ENCODE measurements around the gene GDPD1.
A peak's percentile ranks its signal among the peaks of the same experiment; 100 is the strongest.

Gene GDPD1

GRCh38 chr17:59234631-59235030 lies 14.3 kb downstream of the GDPD1 start:
- Histone ChIP-seq H3K27ac (ENCODE audit: low read length) (peak overlapping the region; percentile 21; the same call in 1 of the 2 replicates), H3K4me3 (ENCODE audit: low read length) (peak overlapping the region; percentile 46), H3K4me2 (ENCODE audit: low read depth, low read length) (peak overlapping the region; percentile 70), H3K9ac (ENCODE audit: low read length) (peak overlapping the region; percentile 30; the same call in 1 of the 2 replicates), H3F3A (ENCODE audit: insufficient read depth, low read length) (no peaks in the 10 kb centered on the region), H3K9me2 (replicated peaks; ENCODE audit: insufficient read depth, low read length) (no peaks in the 10 kb centered on the region), H3K79me2 (ENCODE audit: low read length) (no peaks in the 10 kb centered on the region), H2AFZ (ENCODE audit: low read length) (peak overlapping the region; percentile 63), H4K20me1 (ENCODE audit: insufficient read depth, low read length) (no peaks in the 10 kb centered on the region), H3K27me3 (replicated peaks; ENCODE audit: insufficient read depth, low read length) (no peaks in the 10 kb centered on the region), H3K4me1 (ENCODE audit: low read length) (0 out of 2 replicates have a peak, but pooled peaks cover 5% of the 10 kb centered on the region), H3K9me3 (replicated peaks; ENCODE audit: insufficient read depth, low read length) (no peaks in the 10 kb centered on the region), H3K36me3 (replicated peaks; ENCODE audit: insufficient read depth, low read length) (no peaks in the 10 kb centered on the region)
- peak; percentile 52 for DNase-seq
- no peak for TF ChIP-seq CTCF (IDR thresholded peaks at IDR 0.05; ENCODE audit: low read length)
- no peak for TF ChIP-seq EZH2 (optimal IDR thresholded peaks at IDR 0.05; ENCODE audit: low read depth, low read length)
- TF ChIP-seq EZH2phosphoT487 (IDR thresholded peaks at IDR 0.05; ENCODE audit: low read length): no peak

- no peak for DNase-seq
- no peaks in the 10 kb centered on the region for H3K27me3 ChIP-seq (replicated peaks; ENCODE audit: insufficient read depth, low read length)
- no peaks in the 10 kb centered on the region for H3K36me3 ChIP-seq (replicated peaks; ENCODE audit: insufficient read depth, low read length)
- H3K27ac ChIP-seq (ENCODE audit: low read length): no peak overlapping the region
- no peak overlapping the region for H3K9ac ChIP-seq (ENCODE audit: low read length)
- H3K4me2 ChIP-seq (ENCODE audit: low read depth, low read length): no peak overlapping the region
- no peak overlapping the region for H3K4me3 ChIP-seq (ENCODE audit: low read length)
- no peaks in the 10 kb centered on the region for H3F3A ChIP-seq (ENCODE audit: insufficient read depth, low read length)
- H3K9me2 ChIP-seq (replicated peaks; ENCODE audit: insufficient read depth, low read length): no peaks in the 10 kb centered on the region
- 0 out of 2 replicates have a peak, but pooled peaks cover 8% of the 10 kb centered on the region for H3K4me1 ChIP-seq (ENCODE audit: low read length)
- H3K79me2 ChIP-seq (ENCODE audit: low read length): no peaks in the 10 kb centered on the region
- H3K9me3 ChIP-seq (replicated peaks; ENCODE audit: insufficient read depth, low read length): no peaks in the 10 kb centered on the region
- no peaks in the 10 kb centered on the region for H4K20me1 ChIP-seq (ENCODE audit: insufficient read depth, low read length)
- no peak overlapping the region for H2AFZ ChIP-seq (ENCODE audit: low read length)
- TF ChIP-seq EZH2phosphoT487 (IDR thresholded peaks at IDR 0.05; ENCODE audit: low read length): no peak
- TF ChIP-seq EZH2 (optimal IDR thresholded peaks at IDR 0.05; ENCODE audit: low read depth, low read length): no peak
- no peak for TF ChIP-seq CTCF (IDR thresholded peaks at IDR 0.05; ENCODE audit: low read length)
Observed at GRCh38 chr17:59238906-59239305, 18.6 kb downstream of the GDPD1 start.

- Histone ChIP-seq H4K20me1 (ENCODE audit: insufficient read depth, low read length) (no peaks in the 10 kb centered on the region), H3K27me3 (replicated peaks; ENCODE audit: insufficient read depth, low read length) (no peaks in the 10 kb centered on the region), H3K4me3 (ENCODE audit: low read length) (no peak overlapping the region), H3K36me3 (replicated peaks; ENCODE audit: insufficient read depth, low read length) (no peaks in the 10 kb centered on the region), H3K9me2 (replicated peaks; ENCODE audit: insufficient read depth, low read length) (no peaks in the 10 kb centered on the region), H3K27ac (ENCODE audit: low read length) (peak overlapping the region; percentile 18; the same call in 1 of the 2 replicates), H3K9me3 (replicated peaks; ENCODE audit: insufficient read depth, low read length) (no peaks in the 10 kb centered on the region), H3K79me2 (ENCODE audit: low read length) (no peaks in the 10 kb centered on the region), H3F3A (ENCODE audit: insufficient read depth, low read length) (peaks cover 6% of the 10 kb centered on the region; the same call in 1 of the 2 replicates), H2AFZ (ENCODE audit: low read length) (0 out of 2 replicates have a peak overlapping the region, but pooled peaks have one; percentile 19), H3K9ac (ENCODE audit: low read length) (no peak overlapping the region), H3K4me1 (ENCODE audit: low read length) (0 out of 2 replicates have a peak, but pooled peaks cover 6% of the 10 kb centered on the region), H3K4me2 (ENCODE audit: low read depth, low read length) (no peak overlapping the region)
- TF ChIP-seq EZH2 (optimal IDR thresholded peaks at IDR 0.05; ENCODE audit: low read depth, low read length): no peak
- no peak for TF ChIP-seq EZH2phosphoT487 (IDR thresholded peaks at IDR 0.05; ENCODE audit: low read length)
- TF ChIP-seq CTCF (IDR thresholded peaks at IDR 0.05; ENCODE audit: low read length): no peak
- DNase-seq: no peak
Observed at GRCh38 chr17:59244081-59244480, 23.8 kb downstream of the GDPD1 start.

All from MM.1S (cell line).